Measurements from ENCODE around the gene TYRO3. TPM values are rescaled to one million over a fixed set of nuclear protein-coding genes. Genes with fewer than 3 reads are reported as not detected.

The TYRO3 gene
- total RNA-seq, 2 donors from 2014 or later = 5.2 to 99.6 TPM

DNA sequence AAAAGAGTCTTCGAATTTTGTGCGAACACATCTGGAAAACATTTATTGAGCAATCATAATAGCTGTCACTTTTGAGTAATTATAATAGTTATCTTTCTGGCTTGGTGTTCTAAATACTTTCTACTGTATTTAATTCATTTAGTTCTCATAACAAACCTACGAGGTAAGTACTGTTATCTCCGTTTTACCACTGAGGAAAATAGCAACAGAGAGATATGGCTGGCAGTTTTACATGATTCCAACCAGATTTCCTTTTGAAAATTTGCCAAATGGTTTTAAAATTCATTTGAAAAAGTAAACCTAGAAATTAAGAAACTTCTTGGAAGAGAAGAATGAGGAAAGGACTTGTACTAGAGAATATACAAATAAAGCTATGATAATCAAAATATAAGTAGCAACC lies 63.9 kb downstream of the TYRO3 start:
- intact Hi-C loops (cut with DNase I) = loop anchor here (5.0 kb wide), 1 partner anchor 39 kb away; the partner anchor contains the start of gene MGA
- no peaks in the 10 kb centered on the region for H3K9me3 ChIP-seq
- no peak overlapping the region for H3K27ac ChIP-seq
- no peaks in the 10 kb centered on the region for H3K27me3 ChIP-seq (replicated peaks; ENCODE audit: insufficient read depth)
- no peak for DNase-seq (ENCODE audit: low spot score)
- WGBS = 76% methylated on average over 4 of the region's 4 CpGs
- no peaks in the 10 kb centered on the region for H3K4me1 ChIP-seq (replicated peaks)
- no peaks in the 10 kb centered on the region for H3K36me3 ChIP-seq
- TF ChIP-seq CTCF (IDR thresholded peaks at IDR 0.05) (no peak), POLR2AphosphoS5 (IDR thresholded peaks at IDR 0.05) (no peak), POLR2A (IDR thresholded peaks at IDR 0.05) (no peak)
- H3K4me3 ChIP-seq = no peak overlapping the region

DNA sequence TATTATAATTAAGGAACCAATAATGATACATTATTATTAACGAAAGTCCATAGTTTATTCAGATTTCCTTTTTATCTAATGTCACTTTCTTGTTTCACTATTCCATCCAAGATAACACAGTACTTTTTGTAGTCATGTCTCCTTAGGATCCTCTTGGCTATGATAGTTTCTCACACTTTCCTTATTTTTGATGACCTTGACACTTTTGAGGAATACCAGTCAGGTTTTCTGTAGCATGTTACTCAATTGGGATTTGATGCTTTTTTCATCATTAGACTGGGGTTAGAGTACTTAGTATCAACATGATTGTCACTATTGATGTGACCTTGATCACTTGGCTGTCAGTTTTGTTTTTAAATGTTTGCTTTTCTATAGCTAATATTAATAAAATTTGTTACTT lies 68.2 kb downstream of the TYRO3 start:
- Histone ChIP-seq H3K27me3 (replicated peaks; ENCODE audit: insufficient read depth) (no peaks in the 10 kb centered on the region), H3K4me1 (replicated peaks) (no peaks in the 10 kb centered on the region), H3K4me3 (no peak overlapping the region), H3K36me3 (no peaks in the 10 kb centered on the region), H3K27ac (no peak overlapping the region), H3K9me3 (no peaks in the 10 kb centered on the region)
- TF ChIP-seq POLR2AphosphoS5 (IDR thresholded peaks at IDR 0.05) = no peak
- TF ChIP-seq CTCF (IDR thresholded peaks at IDR 0.05) = no peak
- TF ChIP-seq POLR2A (IDR thresholded peaks at IDR 0.05) = no peak
- DNase-seq (ENCODE audit: low spot score) = no peak
- 96% methylated on average over 1 of the region's 1 CpG for WGBS
- intact Hi-C loops (cut with DNase I) = no loop called here

DNA sequence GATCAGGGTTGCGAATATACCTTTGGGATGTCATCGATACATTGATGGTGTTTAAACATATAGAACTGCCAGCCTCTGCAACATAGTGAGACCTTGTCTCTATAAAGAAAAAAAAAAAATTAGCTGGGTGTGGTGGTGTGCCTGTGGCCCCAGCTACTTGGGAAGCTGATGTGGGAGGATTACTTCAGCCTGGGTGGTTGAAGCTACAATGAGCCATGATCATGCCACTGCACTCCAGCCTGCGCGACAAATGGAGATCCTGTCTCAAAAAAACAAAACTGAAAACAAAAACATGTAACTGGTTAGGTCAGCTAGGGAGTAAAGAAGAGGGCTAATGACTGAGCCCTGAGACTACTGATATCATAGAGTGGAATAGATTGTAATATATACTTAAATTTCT lies 70.5 kb downstream of the TYRO3 start:
- no peak overlapping the region for H3K27ac ChIP-seq
- no peaks in the 10 kb centered on the region for H3K27me3 ChIP-seq (replicated peaks; ENCODE audit: insufficient read depth)
- no peak for TF ChIP-seq POLR2AphosphoS5 (IDR thresholded peaks at IDR 0.05)
- no peak for TF ChIP-seq POLR2A (IDR thresholded peaks at IDR 0.05)
- TF ChIP-seq CTCF (IDR thresholded peaks at IDR 0.05) = no peak
- intact Hi-C loops (cut with DNase I) = no loop called here
- no peak overlapping the region for H3K4me3 ChIP-seq
- no peaks in the 10 kb centered on the region for H3K4me1 ChIP-seq (replicated peaks)
- H3K9me3 ChIP-seq = no peaks in the 10 kb centered on the region
- no peaks in the 10 kb centered on the region for H3K36me3 ChIP-seq
- WGBS = over 99% methylated on average over 4 of the region's 4 CpGs
- DNase-seq (ENCODE audit: low spot score) = no peak

DNA sequence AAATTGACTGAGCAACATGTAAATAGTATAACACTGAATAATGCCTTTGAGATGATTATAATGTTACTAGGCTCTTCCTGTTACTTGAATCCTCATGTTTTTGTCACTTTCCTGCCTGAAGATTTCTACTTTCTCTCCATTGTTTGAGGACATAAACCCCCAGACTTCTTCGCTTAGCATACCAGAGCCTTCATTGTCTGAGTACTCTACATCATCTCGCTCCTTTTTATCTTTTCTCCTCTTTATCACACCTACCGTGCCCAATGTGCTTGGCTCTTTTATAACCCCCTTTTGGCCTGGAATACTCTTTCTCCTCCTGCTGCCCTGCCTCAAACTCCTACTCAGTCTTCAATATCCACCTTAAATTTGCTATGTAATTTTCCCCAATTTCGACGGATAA lies 70.9 kb downstream of the TYRO3 start:
- Histone ChIP-seq H3K36me3 (no peaks in the 10 kb centered on the region), H3K4me3 (no peak overlapping the region), H3K4me1 (replicated peaks) (no peaks in the 10 kb centered on the region), H3K27ac (no peak overlapping the region), H3K9me3 (no peaks in the 10 kb centered on the region), H3K27me3 (replicated peaks; ENCODE audit: insufficient read depth) (no peaks in the 10 kb centered on the region)
- intact Hi-C loops (cut with DNase I) = no loop called here
- no peak for DNase-seq (ENCODE audit: low spot score)
- TF ChIP-seq POLR2AphosphoS5 (IDR thresholded peaks at IDR 0.05) (no peak), POLR2A (IDR thresholded peaks at IDR 0.05) (no peak), CTCF (IDR thresholded peaks at IDR 0.05) (no peak)
- WGBS = 84% methylated on average over 5 of the region's 5 CpGs

DNA sequence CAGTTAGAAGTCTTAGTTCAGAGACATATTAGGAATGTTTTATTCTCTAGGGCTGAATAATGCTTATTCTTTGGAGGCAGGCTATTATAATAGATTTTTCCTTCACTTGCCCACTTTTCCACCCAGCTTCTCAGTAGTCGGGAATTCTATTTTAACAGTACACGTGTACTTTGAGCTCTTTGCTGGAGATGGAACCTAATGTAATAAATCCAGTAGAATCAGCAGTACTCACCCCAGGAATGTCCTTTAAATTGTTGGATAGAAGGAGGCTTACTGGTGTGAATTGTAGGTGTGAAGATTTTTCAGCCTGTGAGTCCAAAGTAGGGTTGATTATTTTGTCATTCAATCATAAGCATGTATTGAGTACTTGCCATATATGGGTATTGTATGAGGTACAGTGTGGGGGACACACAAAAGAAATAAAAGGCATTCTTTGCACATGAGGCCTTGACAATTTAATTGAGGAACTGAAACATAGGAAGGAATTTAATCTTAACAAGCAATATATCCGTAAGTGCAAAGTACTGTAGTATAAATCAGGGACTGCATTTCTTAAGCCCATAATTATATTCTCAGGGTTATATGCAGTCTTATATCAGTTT lies 71.7 kb downstream of the TYRO3 start:
- DNase-seq (ENCODE audit: low spot score) = no peak
- Histone ChIP-seq H3K4me3 (no peak overlapping the region), H3K4me1 (replicated peaks) (no peaks in the 10 kb centered on the region), H3K9me3 (no peaks in the 10 kb centered on the region), H3K36me3 (no peaks in the 10 kb centered on the region), H3K27ac (no peak overlapping the region), H3K27me3 (replicated peaks; ENCODE audit: insufficient read depth) (no peaks in the 10 kb centered on the region)
- TF ChIP-seq POLR2A (IDR thresholded peaks at IDR 0.05) (no peak), CTCF (IDR thresholded peaks at IDR 0.05) (no peak), POLR2AphosphoS5 (IDR thresholded peaks at IDR 0.05) (no peak)
- intact Hi-C loops (cut with DNase I) = no loop called here
- 71% methylated on average over 3 of the region's 3 CpGs for WGBS
